ENCODE measurements around the gene PPP2R1A. TPM values are rescaled to one million over a fixed set of nuclear protein-coding genes. Genes with fewer than 3 reads are reported as not detected.

Gene PPP2R1A
- polyA plus RNA-seq, 1 experiment, result 269 TPM

- ChIA-PET CTCF (no interaction called here), POLR2A (no interaction called here)
- H3K27me3 ChIP-seq (ENCODE audit: control insufficient read depth, insufficient read depth, low read length), result no peaks in the 10 kb centered on the region
- no peak for DNase-seq (ENCODE audit: low read depth)
- H3K36me3 ChIP-seq (ENCODE audit: control insufficient read depth, insufficient read depth, low read length), result peaks cover 59% of the 10 kb centered on the region
- no peak overlapping the region for H3K4me3 ChIP-seq (ENCODE audit: low read depth, low read length)
- no peak for TF ChIP-seq CTCF (IDR thresholded peaks at IDR 0.05; ENCODE audit: insufficient read depth, low read depth, low read length)
These were observed 26.5 kb downstream of the PPP2R1A start for GRCh38 chr19:52216401-52216800.

- ChIA-PET POLR2A (no interaction called here), CTCF (no interaction called here)
- H3K4me3 ChIP-seq (ENCODE audit: low read depth, low read length), result no peak overlapping the region
These were observed 27.7 kb downstream of the PPP2R1A start for GRCh38 chr19:52217576-52217975.

GRCh38 chr19:52219611-52220010 lies 29.8 kb downstream of the PPP2R1A start:
- no peak for TF ChIP-seq CTCF (IDR thresholded peaks at IDR 0.05; ENCODE audit: insufficient read depth, low read depth, low read length)
- POLR2A ChIA-PET, result no interaction called here
- DNase-seq (ENCODE audit: low read depth), result no peak
- no peaks in the 10 kb centered on the region for H3K27me3 ChIP-seq (ENCODE audit: control insufficient read depth, insufficient read depth, low read length)
- peaks cover 53% of the 10 kb centered on the region for H3K36me3 ChIP-seq (ENCODE audit: control insufficient read depth, insufficient read depth, low read length)
- no peak overlapping the region for H3K4me3 ChIP-seq (ENCODE audit: low read depth, low read length)
- CTCF ChIA-PET, result no interaction called here

More at GRCh38 chr19:52217576-52217975, 27.7 kb downstream of the PPP2R1A start:
- no peak for TF ChIP-seq CTCF (IDR thresholded peaks at IDR 0.05; ENCODE audit: insufficient read depth, low read depth, low read length)
- Histone ChIP-seq H3K27me3 (ENCODE audit: control insufficient read depth, insufficient read depth, low read length) (no peaks in the 10 kb centered on the region), H3K36me3 (ENCODE audit: control insufficient read depth, insufficient read depth, low read length) (peaks cover 58% of the 10 kb centered on the region)
- DNase-seq (ENCODE audit: low read depth), result no peak

GRCh38 chr19:52221031-52221430 lies 31.2 kb downstream of the PPP2R1A start:
- Histone ChIP-seq H3K4me3 (ENCODE audit: low read depth, low read length) (no peak overlapping the region), H3K27me3 (ENCODE audit: control insufficient read depth, insufficient read depth, low read length) (no peaks in the 10 kb centered on the region), H3K36me3 (ENCODE audit: control insufficient read depth, insufficient read depth, low read length) (peaks cover 53% of the 10 kb centered on the region)
- POLR2A ChIA-PET, result no interaction called here
- no peak for DNase-seq (ENCODE audit: low read depth)
- TF ChIP-seq CTCF (IDR thresholded peaks at IDR 0.05; ENCODE audit: insufficient read depth, low read depth, low read length), result no peak
- CTCF ChIA-PET, result no interaction called here

- ChIA-PET CTCF (no interaction called here), POLR2A (no interaction called here)
- H3K36me3 ChIP-seq (ENCODE audit: control insufficient read depth, insufficient read depth, low read length), result peaks cover 52% of the 10 kb centered on the region
- H3K4me3 ChIP-seq (ENCODE audit: low read depth, low read length), result no peak overlapping the region
- no peak for DNase-seq (ENCODE audit: low read depth)
- TF ChIP-seq CTCF (IDR thresholded peaks at IDR 0.05; ENCODE audit: insufficient read depth, low read depth, low read length), result no peak
- no peaks in the 10 kb centered on the region for H3K27me3 ChIP-seq (ENCODE audit: control insufficient read depth, insufficient read depth, low read length)
These were observed 32.1 kb downstream of the PPP2R1A start for GRCh38 chr19:52221831-52222375.

Measured in BJ (cell line).